Glutamatergic neuron (in vitro differentiated cells): Measurements from ENCODE around the gene PRRC2B. TPM values are rescaled to one million over a fixed set of nuclear protein-coding genes. Genes with fewer than 3 reads are reported as not detected.
A peak's percentile ranks its signal among the peaks of the same experiment; 100 is the strongest.

Experiments
- DNase-seq: peaks from one replicate; pipeline ENCODE4 v3.0.0; 2022
- H3K27ac Mint-ChIP-seq: one replicate; pipeline ENCODE4 v1.8.0; 2020; ENCODE audit warnings: mild to moderate bottlenecking, mixed read lengths, inconsistent platforms; ENCODE audit not compliant: unreplicated experiment
- H3K27me3 Mint-ChIP-seq: one replicate; pipeline ENCODE4 v1.8.0; 2020; ENCODE audit warnings: mild to moderate bottlenecking, moderate library complexity, mixed read lengths, inconsistent platforms; ENCODE audit not compliant: unreplicated experiment
- H3K36me3 Mint-ChIP-seq: one replicate; pipeline ENCODE4 v1.8.0; 2020; ENCODE audit warnings: mild to moderate bottlenecking, mixed read lengths, inconsistent platforms; ENCODE audit not compliant: unreplicated experiment
- H3K4me1 Mint-ChIP-seq: one replicate; pipeline ENCODE4 v1.8.0; 2020; ENCODE audit warnings: mild to moderate bottlenecking, low read depth, mixed read lengths, inconsistent platforms; ENCODE audit not compliant: unreplicated experiment
- H3K4me3 Mint-ChIP-seq: one replicate; pipeline ENCODE4 v1.8.0; 2020; ENCODE audit warnings: mild to moderate bottlenecking, mixed read lengths, inconsistent platforms; ENCODE audit not compliant: unreplicated experiment
- H3K9me3 Mint-ChIP-seq: one replicate; pipeline ENCODE4 v1.8.0; 2020; ENCODE audit warnings: mild to moderate bottlenecking, moderate library complexity, mixed read lengths, inconsistent platforms; ENCODE audit not compliant: unreplicated experiment
- CTCF ChIP-seq: fragments of 200-600 bp; sonication (generic); IDR thresholded peaks from one replicate; pipeline ENCODE4 v1.5.0; 2021; ENCODE audit not compliant: partially characterized antibody, unreplicated experiment
- total RNA-seq: library from RNA; stranded (reverse); fragmentation: NEBNext Ultra II Directional; extraction: Animal tissue kit (Norgen Biotek cat#: 25700); gene quantifications from one replicate; pipeline ENCODE4 v1.2.1, GENCODE V29; 2021; ENCODE audit not compliant: unreplicated experiment

The PRRC2B gene
- total RNA-seq, 1 donor from 2014 or later: 489 TPM

- peaks cover 35% of the 10 kb centered on the region for H3K9me3 Mint-ChIP-seq
- peak overlapping the region; percentile 59 for H3K27ac Mint-ChIP-seq
- TF ChIP-seq CTCF: no peak
- peaks cover 37% of the 10 kb centered on the region for H3K4me1 Mint-ChIP-seq
- no peak for DNase-seq
- H3K4me3 Mint-ChIP-seq: peak overlapping the region; percentile 16
- H3K27me3 Mint-ChIP-seq: peaks cover 33% of the 10 kb centered on the region
- no peaks in the 10 kb centered on the region for H3K36me3 Mint-ChIP-seq
Measured at GRCh38 chr9:131482343-131483006, 88.6 kb downstream of the PRRC2B start.

GRCh38 chr9:131483319-131484050, 89.6 kb downstream of the PRRC2B start:
- DNase-seq: no peak

GRCh38 chr9:131484051-131484445, 90.2 kb downstream of the PRRC2B start:
- Mint-ChIP-seq H3K36me3 (no peaks in the 10 kb centered on the region), H3K27me3 (peaks cover 29% of the 10 kb centered on the region), H3K4me1 (peaks cover 46% of the 10 kb centered on the region), H3K9me3 (peaks cover 37% of the 10 kb centered on the region), H3K27ac (peak overlapping the region; percentile 59), H3K4me3 (no peak overlapping the region)
- no peak for TF ChIP-seq CTCF
- DNase-seq: no peak

More at GRCh38 chr9:131483319-131484050, 89.6 kb downstream of the PRRC2B start:
- peaks cover 29% of the 10 kb centered on the region for H3K27me3 Mint-ChIP-seq
- no peaks in the 10 kb centered on the region for H3K36me3 Mint-ChIP-seq
- H3K4me3 Mint-ChIP-seq: peak overlapping the region; percentile 16
- TF ChIP-seq CTCF: no peak
- H3K4me1 Mint-ChIP-seq: peaks cover 44% of the 10 kb centered on the region
- H3K9me3 Mint-ChIP-seq: peaks cover 37% of the 10 kb centered on the region
- peak overlapping the region; percentile 59 for H3K27ac Mint-ChIP-seq

GRCh38 chr9:131484560-131485185, 90.8 kb downstream of the PRRC2B start:
- no peaks in the 10 kb centered on the region for H3K36me3 Mint-ChIP-seq
- DNase-seq: no peak
- H3K4me3 Mint-ChIP-seq: no peak overlapping the region
- TF ChIP-seq CTCF: no peak
- peaks cover 31% of the 10 kb centered on the region for H3K27me3 Mint-ChIP-seq
- H3K27ac Mint-ChIP-seq: peak overlapping the region; percentile 56
- H3K9me3 Mint-ChIP-seq: peaks cover 38% of the 10 kb centered on the region
- H3K4me1 Mint-ChIP-seq: peaks cover 46% of the 10 kb centered on the region
